WI38 (cell line): ENCODE results near the gene CYBA.

Experiments used
- H3K4me3 ChIP-seq: 2 replicates; pipeline ENCODE4 v1.5.1; 2011; ENCODE audit warnings: low read depth, mild to moderate bottlenecking, control low read depth, low read length
- TF ChIP-seq, protein P1 (sequence below): IDR thresholded peaks from 2 replicates; pipeline ENCODE4 v1.5.1; 2012; ENCODE audit warnings: low read depth, mild to moderate bottlenecking, control low read depth, low read length

The CYBA gene

GRCh38 chr16:88642881-88643643, 7.8 kb downstream of the CYBA start:
- no peak overlapping the region for H3K4me3 ChIP-seq
- TF ChIP-seq, protein P1, sequence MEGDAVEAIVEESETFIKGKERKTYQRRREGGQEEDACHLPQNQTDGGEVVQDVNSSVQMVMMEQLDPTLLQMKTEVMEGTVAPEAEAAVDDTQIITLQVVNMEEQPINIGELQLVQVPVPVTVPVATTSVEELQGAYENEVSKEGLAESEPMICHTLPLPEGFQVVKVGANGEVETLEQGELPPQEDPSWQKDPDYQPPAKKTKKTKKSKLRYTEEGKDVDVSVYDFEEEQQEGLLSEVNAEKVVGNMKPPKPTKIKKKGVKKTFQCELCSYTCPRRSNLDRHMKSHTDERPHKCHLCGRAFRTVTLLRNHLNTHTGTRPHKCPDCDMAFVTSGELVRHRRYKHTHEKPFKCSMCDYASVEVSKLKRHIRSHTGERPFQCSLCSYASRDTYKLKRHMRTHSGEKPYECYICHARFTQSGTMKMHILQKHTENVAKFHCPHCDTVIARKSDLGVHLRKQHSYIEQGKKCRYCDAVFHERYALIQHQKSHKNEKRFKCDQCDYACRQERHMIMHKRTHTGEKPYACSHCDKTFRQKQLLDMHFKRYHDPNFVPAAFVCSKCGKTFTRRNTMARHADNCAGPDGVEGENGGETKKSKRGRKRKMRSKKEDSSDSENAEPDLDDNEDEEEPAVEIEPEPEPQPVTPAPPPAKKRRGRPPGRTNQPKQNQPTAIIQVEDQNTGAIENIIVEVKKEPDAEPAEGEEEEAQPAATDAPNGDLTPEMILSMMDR, result no peak

- TF ChIP-seq, protein P1, result no peak
- H3K4me3 ChIP-seq, result no peak overlapping the region
These were observed 10.2 kb downstream of the CYBA start for GRCh38 chr16:88640498-88641247.

DNA sequence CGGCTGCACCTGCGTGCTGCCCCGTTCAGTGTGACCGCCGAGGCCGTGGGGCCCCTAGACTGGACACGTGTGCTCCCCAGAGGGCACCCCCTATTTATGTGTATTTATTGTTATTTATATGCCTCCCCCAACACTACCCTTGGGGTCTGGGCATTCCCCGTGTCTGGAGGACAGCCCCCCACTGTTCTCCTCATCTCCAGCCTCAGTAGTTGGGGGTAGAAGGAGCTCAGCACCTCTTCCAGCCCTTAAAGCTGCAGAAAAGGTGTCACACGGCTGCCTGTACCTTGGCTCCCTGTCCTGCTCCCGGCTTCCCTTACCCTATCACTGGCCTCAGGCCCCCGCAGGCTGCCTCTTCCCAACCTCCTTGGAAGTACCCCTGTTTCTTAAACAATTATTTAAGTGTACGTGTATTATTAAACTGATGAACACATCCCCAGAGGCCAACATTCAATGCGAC, 10.8 kb downstream of the CYBA start:
- H3K4me3 ChIP-seq, result no peak overlapping the region
- TF ChIP-seq, protein P1, result no peak

- TF ChIP-seq, protein P1, result no peak
- H3K4me3 ChIP-seq, result no peak overlapping the region
These were observed 11.4 kb downstream of the CYBA start for GRCh38 chr16:88639231-88640038.

DNA sequence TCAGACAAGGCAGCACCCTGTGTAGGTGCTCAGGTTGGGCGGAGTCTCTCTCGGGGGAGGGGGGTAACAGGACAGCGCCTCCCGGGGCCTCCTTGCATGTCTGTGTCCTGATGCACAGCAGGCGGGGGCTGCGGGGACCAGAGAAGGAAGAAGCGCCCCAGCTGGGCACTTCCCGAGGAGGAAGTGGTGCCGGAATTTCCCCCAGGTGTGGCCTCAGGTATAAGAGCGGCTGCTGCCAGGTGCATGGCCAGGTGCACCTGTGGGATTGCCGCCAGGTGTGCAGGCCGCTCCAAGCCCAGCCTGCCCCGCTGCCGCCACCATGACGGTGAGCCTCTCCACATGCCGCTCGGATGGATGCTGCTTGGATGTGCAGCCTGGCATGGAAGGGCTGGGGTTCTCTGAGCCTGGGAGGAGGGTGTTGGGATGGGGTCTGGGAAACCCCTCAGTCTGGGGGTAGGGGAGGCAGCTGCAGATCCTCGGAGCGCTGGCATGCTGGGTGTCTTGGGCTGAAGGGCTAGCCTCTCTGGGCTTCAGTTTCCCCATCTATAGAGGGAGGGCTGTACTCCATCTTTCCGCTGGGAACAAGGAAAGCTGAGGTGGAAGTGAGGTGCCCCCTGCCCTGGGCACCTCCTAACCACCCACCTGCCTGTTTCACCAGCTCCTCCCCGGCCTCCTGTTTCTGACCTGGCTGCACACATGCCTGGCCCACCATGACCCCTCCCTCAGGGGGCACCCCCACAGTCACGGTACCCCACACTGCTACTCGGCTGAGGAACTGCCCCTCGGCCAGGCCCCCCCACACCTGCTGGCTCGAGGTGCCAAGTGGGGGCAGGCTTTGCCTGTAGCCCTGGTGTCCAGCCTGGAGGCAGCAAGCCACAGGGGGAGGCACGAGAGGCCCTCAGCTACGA, 12.3 kb downstream of the CYBA start, which contains the start of gene IL17C:
Gene IL17C, plus strand, starts transcription at position 250 of the 908 bp plus-strand sequence. Its CDS starts 70 bp downstream, at position 320.
- H3K4me3 ChIP-seq, result no peak within 1 kb of the TSS
- TF ChIP-seq, protein P1, result no peak

DNA sequence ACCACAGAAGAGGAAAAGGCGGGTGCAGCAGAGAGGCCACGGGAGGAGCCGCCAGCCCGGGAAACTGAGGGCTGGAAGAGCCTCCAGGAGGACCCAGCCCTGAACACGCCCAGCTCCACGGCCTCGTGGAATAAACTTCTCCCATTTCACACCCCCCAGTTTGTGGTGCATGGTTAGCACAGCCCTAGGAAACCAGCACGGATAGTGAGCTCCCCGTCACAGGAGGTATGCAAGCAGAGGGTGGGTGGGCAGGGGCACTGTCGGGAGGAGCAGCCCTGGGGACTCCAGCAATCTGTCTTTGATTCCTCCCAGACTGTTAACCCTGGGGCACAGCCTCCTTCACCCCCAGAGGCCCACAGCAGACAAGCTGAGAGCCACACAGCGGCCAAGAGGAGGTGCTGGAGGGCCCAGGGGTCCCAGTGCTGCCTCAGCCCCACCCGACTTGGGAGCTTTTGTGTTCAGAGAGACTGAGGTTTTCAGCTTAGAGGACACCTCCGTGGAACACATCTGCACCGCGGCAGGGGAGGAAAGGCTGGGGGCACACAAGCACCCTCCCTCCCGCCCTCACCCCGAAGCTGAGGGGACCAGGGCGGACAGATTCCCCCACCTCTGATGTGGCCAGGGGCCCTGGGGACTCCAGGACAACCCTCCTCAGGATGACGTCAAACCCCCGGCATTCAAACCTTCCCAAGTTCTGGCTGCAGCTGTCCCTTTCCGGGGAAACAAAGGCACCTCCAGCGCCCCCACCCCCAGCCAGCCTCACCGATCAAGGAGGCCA, 14.2 kb downstream of the CYBA start:
- H3K4me3 ChIP-seq, result no peak overlapping the region
- TF ChIP-seq, protein P1, result no peak
